Suprapubic skin (tissue), 4 donors: ENCODE measurements around the gene CORO2A. TPM values are rescaled to one million over a fixed set of nuclear protein-coding genes. Genes with fewer than 3 reads are reported as not detected.

Source experiments
- DNase-seq, 2 donors: peaks; one replicate each; pipeline ENCODE4 v3.0.0-alpha.2; 2019; ENCODE audit warnings: low spot score in 2 of 2
- H3K27ac ChIP-seq: fragments of 200-600 bp; sonication (generic); one replicate; pipeline ENCODE4 v1.5.1; 2019
- H3K27me3 ChIP-seq: fragments of 200-600 bp; sonication (generic); one replicate; pipeline ENCODE4 v1.5.1; 2019
- H3K36me3 ChIP-seq: fragments of 200-600 bp; sonication (generic); one replicate; pipeline ENCODE4 v1.5.1; 2019
- H3K4me1 ChIP-seq: fragments of 200-600 bp; sonication (generic); one replicate; pipeline ENCODE4 v1.5.1; 2019
- H3K4me3 ChIP-seq: fragments of 200-600 bp; sonication (generic); one replicate; pipeline ENCODE4 v1.5.1; 2019; ENCODE audit warnings: mild to moderate bottlenecking
- H3K9me3 ChIP-seq: fragments of 200-600 bp; sonication (generic); one replicate; pipeline ENCODE4 v1.5.1; 2019
- EP300 ChIP-seq: sonication (generic); formaldehyde crosslinking; IDR thresholded peaks from one replicate; pipeline ENCODE4 v1.6.1; 2017; ENCODE audit warnings: antibody characterized with exemption
- POLR2A ChIP-seq, 2 donors: fragments of 450-650 bp; IDR thresholded peaks; one replicate each; pipeline ENCODE4 v1.6.1; 2017; ENCODE audit warnings: antibody characterized with exemption in 2 of 2, mild to moderate bottlenecking in 2 of 2, moderate library complexity in 2 of 2
- POLR2AphosphoS5 ChIP-seq, 3 donors: sonication (generic); formaldehyde crosslinking; IDR thresholded peaks; one replicate each; pipeline ENCODE4 v1.6.1; 2017; ENCODE audit warnings: antibody characterized with exemption in 3 of 3
- WGBS: methylation state at CpG from one replicate; pipeline ENCODE4 v1.1.5; 2018; 5-methylcytosine and 5-hydroxymethylcytosine counted together
- total RNA-seq, 4 donors: library from RNA; depleted of rRNA; stranded (reverse); fragments of >200 nt; gene quantifications; one replicate each; pipeline ENCODE4 v1.1.0, GENCODE V29; 2016
- TF ChIP-seq, protein P1 (sequence below), 2 donors: fragments of 200-600 bp in 1 of 2; fragments of 450-650 bp in 1 of 2; sonication (generic) in 1 of 2; IDR thresholded peaks; one replicate each; pipeline ENCODE4 v1.5.1; 2016 to 2019; ENCODE audit warnings: antibody characterized with exemption in 2 of 2, mild to moderate bottlenecking in 1 of 2, moderate library complexity in 1 of 2

Gene CORO2A
- total RNA-seq, 4 donors from 2014 or later, result 17.5 to 25.0 (median 19.9) TPM

DNA sequence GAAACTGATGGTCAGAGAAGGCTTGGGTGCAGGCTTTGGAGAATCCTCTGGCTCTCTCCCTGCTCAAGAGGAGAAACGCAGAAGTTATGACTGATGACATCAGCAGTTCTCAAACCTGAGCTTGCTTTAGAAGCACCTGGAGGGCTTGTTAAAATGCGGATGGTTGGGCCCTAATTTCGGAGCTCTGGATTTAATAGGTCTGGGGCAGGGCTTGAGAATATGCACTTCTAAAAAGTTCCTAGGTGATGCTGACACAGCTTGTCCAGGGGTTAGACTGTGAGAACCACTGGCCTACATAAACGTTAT, 36.6 kb upstream of the CORO2A start:
- Histone ChIP-seq H3K9me3 (no peaks in the 10 kb centered on the region), H3K27ac (no peak overlapping the region), H3K36me3 (peaks cover 75% of the 10 kb centered on the region), H3K27me3 (no peaks in the 10 kb centered on the region), H3K4me3 (no peak overlapping the region), H3K4me1 (peaks cover 4% of the 10 kb centered on the region)
- WGBS, result 81% methylated on average over 4 of the region's 4 CpGs
- no peak for TF ChIP-seq EP300
- no peak for TF ChIP-seq POLR2AphosphoS5 (IDR thresholded peaks at IDR 0.05)
- TF ChIP-seq POLR2A (IDR thresholded peaks at IDR 0.05), result no peak
- TF ChIP-seq, protein P1, sequence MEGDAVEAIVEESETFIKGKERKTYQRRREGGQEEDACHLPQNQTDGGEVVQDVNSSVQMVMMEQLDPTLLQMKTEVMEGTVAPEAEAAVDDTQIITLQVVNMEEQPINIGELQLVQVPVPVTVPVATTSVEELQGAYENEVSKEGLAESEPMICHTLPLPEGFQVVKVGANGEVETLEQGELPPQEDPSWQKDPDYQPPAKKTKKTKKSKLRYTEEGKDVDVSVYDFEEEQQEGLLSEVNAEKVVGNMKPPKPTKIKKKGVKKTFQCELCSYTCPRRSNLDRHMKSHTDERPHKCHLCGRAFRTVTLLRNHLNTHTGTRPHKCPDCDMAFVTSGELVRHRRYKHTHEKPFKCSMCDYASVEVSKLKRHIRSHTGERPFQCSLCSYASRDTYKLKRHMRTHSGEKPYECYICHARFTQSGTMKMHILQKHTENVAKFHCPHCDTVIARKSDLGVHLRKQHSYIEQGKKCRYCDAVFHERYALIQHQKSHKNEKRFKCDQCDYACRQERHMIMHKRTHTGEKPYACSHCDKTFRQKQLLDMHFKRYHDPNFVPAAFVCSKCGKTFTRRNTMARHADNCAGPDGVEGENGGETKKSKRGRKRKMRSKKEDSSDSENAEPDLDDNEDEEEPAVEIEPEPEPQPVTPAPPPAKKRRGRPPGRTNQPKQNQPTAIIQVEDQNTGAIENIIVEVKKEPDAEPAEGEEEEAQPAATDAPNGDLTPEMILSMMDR (IDR thresholded peaks at IDR 0.05), result no peak
- no peak for DNase-seq

DNA sequence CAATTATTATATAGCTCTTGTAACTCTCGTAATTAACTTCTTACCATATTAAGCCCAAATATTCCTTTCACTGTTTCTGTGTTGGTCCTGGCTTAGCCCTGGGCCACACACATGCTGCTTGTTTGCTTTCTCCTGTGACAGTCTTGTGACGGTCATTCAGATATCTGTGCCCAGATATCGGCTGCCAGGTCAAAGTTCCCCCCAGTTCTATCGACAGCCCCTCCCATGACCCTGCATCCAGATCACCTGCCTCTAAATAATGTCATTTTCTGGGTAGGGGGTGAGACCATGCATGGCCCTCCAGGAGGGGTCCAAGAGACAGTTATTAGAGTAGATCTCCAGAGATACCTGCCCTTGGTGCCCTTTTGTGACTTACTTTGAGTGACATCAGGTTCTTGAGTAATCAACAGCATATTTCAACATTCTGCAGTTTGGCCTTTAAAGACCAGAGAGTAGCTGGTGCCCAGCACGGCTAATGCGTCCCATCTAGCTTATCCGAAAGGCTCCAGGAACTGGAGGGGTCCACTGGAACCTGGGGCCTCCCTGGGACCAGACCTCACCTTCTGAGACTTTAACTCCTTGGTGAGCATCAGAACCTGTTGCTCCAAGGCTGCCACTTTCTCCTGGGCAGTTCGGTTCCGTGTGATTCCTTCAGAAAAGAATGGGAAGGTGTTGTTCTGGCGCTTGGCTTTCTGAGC, 36.1 kb upstream of the CORO2A start:
- Histone ChIP-seq H3K27ac (no peak overlapping the region), H3K4me3 (no peak overlapping the region), H3K4me1 (peaks cover 8% of the 10 kb centered on the region), H3K27me3 (no peaks in the 10 kb centered on the region), H3K9me3 (no peaks in the 10 kb centered on the region), H3K36me3 (peaks cover 74% of the 10 kb centered on the region)
- TF ChIP-seq, protein P1 (IDR thresholded peaks at IDR 0.05), result no peak
- TF ChIP-seq POLR2A (IDR thresholded peaks at IDR 0.05) (no peak), POLR2AphosphoS5 (IDR thresholded peaks at IDR 0.05) (no peak), EP300 (no peak)
- 93% methylated on average over 10 of the region's 10 CpGs for WGBS
- no peak for DNase-seq

GRCh38 chr9:98227883-98228282, 35.4 kb upstream of the CORO2A start:
- Histone ChIP-seq H3K27ac (no peak overlapping the region), H3K9me3 (no peaks in the 10 kb centered on the region), H3K36me3 (peaks cover 67% of the 10 kb centered on the region), H3K4me1 (peaks cover 14% of the 10 kb centered on the region), H3K27me3 (no peaks in the 10 kb centered on the region), H3K4me3 (no peak overlapping the region)
- TF ChIP-seq, protein P1 (IDR thresholded peaks at IDR 0.05), result no peak
- TF ChIP-seq POLR2AphosphoS5 (IDR thresholded peaks at IDR 0.05), result no peak
- no peak for TF ChIP-seq POLR2A (IDR thresholded peaks at IDR 0.05)
- no peak for TF ChIP-seq EP300
- no peak for DNase-seq
- WGBS, result 87% methylated on average over 7 of the region's 7 CpGs

DNA sequence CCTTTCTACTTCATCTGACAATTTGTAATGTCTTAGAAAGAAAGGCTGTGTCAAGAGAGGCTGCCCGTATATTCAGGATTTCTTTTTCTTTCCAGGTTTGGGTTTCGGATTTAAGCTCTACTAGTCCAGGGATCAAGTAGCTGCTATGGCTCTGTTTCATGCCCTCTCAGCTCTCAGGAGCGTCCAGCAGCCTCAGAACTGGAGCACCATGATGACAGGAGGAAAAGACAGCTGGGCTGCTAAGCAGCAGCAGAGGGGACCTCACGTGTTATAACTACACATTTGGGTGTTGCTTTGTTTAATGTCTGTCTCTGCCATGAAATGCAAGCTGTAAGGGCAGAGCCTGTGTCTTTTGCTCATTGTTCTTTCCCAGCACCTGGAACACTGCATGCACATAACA, 34.5 kb upstream of the CORO2A start:
- Histone ChIP-seq H3K9me3 (no peaks in the 10 kb centered on the region), H3K27me3 (no peaks in the 10 kb centered on the region), H3K27ac (no peak overlapping the region), H3K36me3 (peaks cover 60% of the 10 kb centered on the region), H3K4me3 (no peak overlapping the region), H3K4me1 (peaks cover 15% of the 10 kb centered on the region)
- DNase-seq, result no peak
- 89% methylated on average over 4 of the region's 4 CpGs for WGBS
- TF ChIP-seq POLR2A (IDR thresholded peaks at IDR 0.05) (no peak), POLR2AphosphoS5 (IDR thresholded peaks at IDR 0.05) (no peak), EP300 (no peak)
- TF ChIP-seq, protein P1 (IDR thresholded peaks at IDR 0.05), result no peak

GRCh38 chr9:98226516-98226915, 34.1 kb upstream of the CORO2A start:
- H3K36me3 ChIP-seq, result peaks cover 59% of the 10 kb centered on the region
- WGBS, result 63% methylated on average over 1 of the region's 1 CpG

More at GRCh38 chr9:98226516-98226915, 34.1 kb upstream of the CORO2A start:
- H3K27me3 ChIP-seq, result no peaks in the 10 kb centered on the region
- no peak overlapping the region for H3K4me3 ChIP-seq
- H3K9me3 ChIP-seq, result no peaks in the 10 kb centered on the region
- DNase-seq, result no peak
- no peak overlapping the region for H3K27ac ChIP-seq
- TF ChIP-seq, protein P1 (IDR thresholded peaks at IDR 0.05), result no peak
- TF ChIP-seq POLR2A (IDR thresholded peaks at IDR 0.05), result no peak
- TF ChIP-seq EP300, result no peak
- no peak for TF ChIP-seq POLR2AphosphoS5 (IDR thresholded peaks at IDR 0.05)
- H3K4me1 ChIP-seq, result peaks cover 13% of the 10 kb centered on the region
